A204.1 (cell line): ENCODE measurements around the gene MSRB1.

Experiments used
- FAIRE-seq: peaks from 2 replicates; lab custom pipeline; 2012; peaks lifted over from hg19 to GRCh38; lab: Jason Lieb, UNC

The MSRB1 gene, protein sequence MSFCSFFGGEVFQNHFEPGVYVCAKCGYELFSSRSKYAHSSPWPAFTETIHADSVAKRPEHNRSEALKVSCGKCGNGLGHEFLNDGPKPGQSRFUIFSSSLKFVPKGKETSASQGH

GRCh38 chr16:1942810-1943726 lies at the start of gene MSRB1:
Gene MSRB1 (minus strand): TSS chr16:1943199. CDS start chr16:1943156, 43 bp downstream.
- FAIRE-seq = peak; percentile 96

GRCh38 chr16:1991948-1992703 lies 49.1 kb upstream of the MSRB1 start:
- no peak for FAIRE-seq

GRCh38 chr16:1991588-1991947 lies 48.6 kb upstream of the MSRB1 start:
- no peak for FAIRE-seq

- no peak for FAIRE-seq
Observed at GRCh38 chr16:1991135-1991551, 48.1 kb upstream of the MSRB1 start.

- FAIRE-seq = no peak
Observed at GRCh38 chr16:1990351-1991134, 47.5 kb upstream of the MSRB1 start.

DNA sequence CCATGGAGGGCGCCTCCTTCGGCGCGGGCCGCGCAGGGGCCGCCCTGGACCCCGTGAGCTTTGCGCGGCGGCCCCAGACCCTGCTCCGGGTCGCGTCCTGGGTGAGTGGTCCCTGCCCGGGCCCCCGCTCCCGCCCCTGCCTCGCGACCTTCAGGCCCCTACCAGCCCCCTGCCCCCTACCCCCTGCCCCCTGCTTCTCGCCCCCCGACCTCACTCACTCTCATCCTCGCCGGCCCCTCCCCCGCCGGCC lies 47.0 kb upstream of the MSRB1 start:
- FAIRE-seq = no peak

GRCh38 chr16:1989209-1990100 lies 46.5 kb upstream of the MSRB1 start, which contains the start of gene SYNGR3:
Gene SYNGR3 (plus strand): TSS chr16:1989970. CDS start chr16:1990103, 133 bp downstream.
- FAIRE-seq = no peak

DNA sequence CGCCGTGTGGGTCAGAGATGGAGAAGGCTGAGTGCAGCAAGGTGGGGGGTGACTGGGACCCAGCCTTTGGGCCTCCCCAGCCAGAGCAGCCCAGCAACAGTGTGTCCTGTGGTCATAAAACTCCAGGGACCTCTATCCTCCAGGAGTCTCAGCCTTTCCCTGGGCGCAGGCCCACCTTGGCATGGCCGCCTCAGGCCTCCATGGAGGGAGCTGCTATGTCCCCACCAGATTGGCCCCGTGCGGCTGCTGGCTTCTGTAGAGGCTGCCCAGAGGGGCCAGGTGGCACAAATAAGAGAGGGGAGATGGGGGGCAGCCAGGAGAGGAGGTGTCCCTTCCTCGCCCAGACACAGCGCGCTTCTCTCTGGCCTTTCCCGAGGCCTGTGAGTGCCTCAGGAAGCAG lies 44.2 kb upstream of the MSRB1 start:
- FAIRE-seq = no peak

- no peak for FAIRE-seq
Observed at GRCh38 chr16:1985466-1986150, 42.6 kb upstream of the MSRB1 start.

- FAIRE-seq = no peak
Observed at GRCh38 chr16:1984347-1985225, 41.6 kb upstream of the MSRB1 start.

DNA sequence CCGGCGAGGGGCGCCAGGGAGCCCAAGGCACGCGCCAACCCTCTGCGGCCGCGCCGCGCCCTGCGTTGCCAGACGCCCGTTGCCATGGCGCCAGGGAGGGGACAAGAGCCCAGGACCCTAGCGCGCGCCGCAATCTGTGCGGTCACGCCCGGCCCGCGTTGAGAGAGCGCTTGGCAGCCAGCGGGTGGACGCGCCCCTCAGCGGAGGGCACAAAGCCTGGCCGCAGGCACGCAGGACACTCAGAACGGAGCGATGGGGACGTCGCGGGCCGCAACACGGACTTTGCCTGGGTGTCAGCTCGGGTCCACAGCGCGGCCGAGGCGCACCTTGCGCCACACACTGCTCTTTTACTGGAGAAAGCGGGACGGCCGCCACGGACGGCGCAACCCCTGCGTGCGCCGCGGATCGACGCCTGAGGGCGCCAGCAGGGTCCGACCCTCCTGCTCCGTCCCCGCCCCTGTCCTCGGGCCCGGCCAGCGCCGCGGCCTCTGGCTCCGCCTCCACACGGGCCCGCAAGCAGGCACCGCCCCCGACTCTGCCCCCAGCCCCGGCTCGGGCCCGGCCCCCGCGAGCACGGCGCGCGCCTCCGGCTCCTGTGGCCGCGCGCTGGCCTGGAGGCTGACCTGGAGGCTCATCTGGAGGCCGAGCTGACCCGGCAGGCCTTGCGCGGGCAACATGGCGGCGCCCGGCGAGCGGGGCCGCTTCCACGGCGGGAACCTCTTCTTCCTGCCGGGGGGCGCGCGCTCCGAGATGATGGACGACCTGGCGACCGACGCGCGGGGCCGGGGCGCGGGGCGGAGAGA lies 40.7 kb upstream of the MSRB1 start, which contains the start of gene GFER:
Gene GFER (plus strand): TSS at position 650 of the 803 bp plus-strand sequence. CDS start 26 bp downstream, at position 676.
- FAIRE-seq = no peak

- FAIRE-seq = no peak
Observed at GRCh38 chr16:1982991-1983543, 40.1 kb upstream of the MSRB1 start.

GRCh38 chr16:1982013-1982433 lies 39.0 kb upstream of the MSRB1 start:
- no peak for FAIRE-seq

GRCh38 chr16:1981398-1981836 lies 38.4 kb upstream of the MSRB1 start, which contains the start of gene NOXO1:
Gene NOXO1 (minus strand): TSS chr16:1981469. CDS start chr16:1981179, 290 bp downstream.
- FAIRE-seq = no peak

- no peak for FAIRE-seq
Observed at GRCh38 chr16:1980770-1981087, 37.7 kb upstream of the MSRB1 start.

- no peak for FAIRE-seq
Observed at GRCh38 chr16:1980030-1980769, 37.2 kb upstream of the MSRB1 start.

DNA sequence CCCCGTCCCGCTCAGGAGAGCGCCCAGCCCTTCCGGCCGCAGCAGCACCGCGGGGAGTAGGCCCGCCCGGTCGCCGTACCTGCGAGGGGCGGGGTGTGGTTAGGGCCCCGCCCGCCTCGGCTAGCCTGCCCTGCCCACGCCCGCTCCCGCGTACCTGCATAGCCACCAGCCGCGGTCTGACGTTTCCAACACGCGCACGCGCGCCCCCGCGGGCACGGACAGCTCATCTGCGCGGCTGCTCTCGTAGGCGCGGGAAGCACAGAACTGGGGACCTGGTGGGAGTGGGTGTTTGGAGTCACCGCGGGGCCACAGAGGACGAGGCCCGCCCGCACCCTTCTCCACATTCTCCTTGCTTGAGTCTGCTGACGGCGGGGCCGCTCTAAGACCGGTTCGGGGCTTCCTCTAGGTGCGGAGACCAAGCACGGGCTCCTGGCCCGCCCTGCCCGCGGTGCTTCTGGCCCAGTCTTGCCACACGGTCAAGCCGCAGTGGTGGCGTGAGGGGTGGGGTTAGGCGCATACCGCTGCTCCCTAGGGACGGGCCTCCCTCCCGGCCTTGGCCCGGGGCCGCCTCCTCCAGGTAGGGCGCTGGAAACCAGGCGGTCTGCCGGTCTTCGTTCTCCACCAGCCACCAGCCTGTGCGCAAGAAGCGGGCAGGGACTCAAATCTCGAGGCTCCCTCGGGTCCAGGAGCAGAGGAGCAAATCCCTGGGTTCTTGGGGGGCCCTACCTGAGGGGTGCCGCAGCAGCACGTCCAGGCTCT lies 36.5 kb upstream of the MSRB1 start:
- FAIRE-seq = no peak
